ENCODE data around the gene LRP1. TPM values are rescaled to one million over a fixed set of nuclear protein-coding genes. Genes with fewer than 3 reads are reported as not detected.

The LRP1 gene
- total RNA-seq, 2 experiments from 2014 or later: 0.57 to 0.95 TPM

GRCh38 chr12:57207731-57208630 lies 79.7 kb downstream of the LRP1 start:
- ChIA-PET POLR2A (no interaction called here), CTCF (interaction anchor here (1.2 to 15.6 kb wide), 2 partner anchors 32 to 83 kb away, joined by 4 to 327 read pairs; a partner anchor contains a TSS)

- CTCF ChIA-PET: interaction anchor here (1.2 to 15.6 kb wide), 2 partner anchors 31 to 84 kb away, joined by 4 to 327 read pairs; a partner anchor contains a TSS
- POLR2A ChIA-PET: no interaction called here
These were observed 80.5 kb downstream of the LRP1 start for GRCh38 chr12:57208631-57209282.

DNA sequence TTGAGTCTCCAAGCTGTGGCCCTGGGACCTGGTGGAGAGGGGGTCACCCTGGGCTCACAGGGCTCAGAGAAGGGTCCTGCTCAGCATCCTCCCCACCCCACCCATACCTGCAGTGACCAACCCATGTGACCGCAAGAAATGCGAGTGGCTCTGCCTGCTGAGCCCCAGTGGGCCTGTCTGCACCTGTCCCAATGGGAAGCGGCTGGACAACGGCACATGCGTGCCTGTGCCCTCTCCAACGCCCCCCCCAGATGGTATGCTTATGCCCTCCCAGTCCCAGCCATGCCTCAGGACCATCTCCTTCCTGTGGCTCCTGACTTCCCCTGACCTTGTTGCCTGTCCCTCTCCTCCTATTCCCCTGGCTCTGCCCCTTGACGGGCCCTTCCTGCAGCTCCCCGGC lies 81.6 kb downstream of the LRP1 start:
- ChIA-PET POLR2A (no interaction called here), CTCF (interaction anchor here (15.6 kb wide), 1 partner anchor 30 kb away, joined by 327 read pairs; a partner anchor contains a TSS)

DNA sequence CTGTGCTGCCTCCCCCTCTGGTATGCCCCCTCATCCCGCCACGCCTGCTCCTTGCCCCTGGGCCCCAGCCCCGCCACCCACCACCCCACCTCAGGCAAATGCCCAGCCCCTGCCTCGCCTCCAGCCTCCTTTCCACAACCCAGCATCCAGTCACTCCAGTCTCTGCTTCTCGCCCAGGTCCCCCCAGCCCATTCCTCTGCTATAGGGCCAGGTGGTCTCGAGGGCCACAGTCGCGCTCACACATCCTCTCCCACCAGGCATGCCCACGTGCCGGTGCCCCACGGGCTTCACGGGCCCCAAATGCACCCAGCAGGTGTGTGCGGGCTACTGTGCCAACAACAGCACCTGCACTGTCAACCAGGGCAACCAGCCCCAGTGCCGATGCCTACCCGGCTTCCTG lies 82.2 kb downstream of the LRP1 start:
- ChIA-PET CTCF (interaction anchor here (15.6 kb wide), 1 partner anchor 30 kb away, joined by 327 read pairs; a partner anchor contains a TSS), POLR2A (no interaction called here)

GRCh38 chr12:57210926-57211692 lies 82.8 kb downstream of the LRP1 start:
- ChIA-PET CTCF (interaction anchor here (15.6 kb wide), 1 partner anchor 29 kb away, joined by 327 read pairs; a partner anchor contains a TSS), POLR2A (interaction anchor here (0.5 kb wide), 1 partner anchor 53 kb away, joined by 4 read pairs; no protein-coding TSS in a partner anchor)

GRCh38 chr12:57211791-57212700 lies 83.8 kb downstream of the LRP1 start:
- ChIA-PET POLR2A (no interaction called here), CTCF (interaction anchor here (1.0 to 15.6 kb wide), 5 partner anchors 18 to 100 kb away, joined by 3 to 327 read pairs (median 4); partner anchors contain the start of genes SHMT2 and STAT6)

DNA sequence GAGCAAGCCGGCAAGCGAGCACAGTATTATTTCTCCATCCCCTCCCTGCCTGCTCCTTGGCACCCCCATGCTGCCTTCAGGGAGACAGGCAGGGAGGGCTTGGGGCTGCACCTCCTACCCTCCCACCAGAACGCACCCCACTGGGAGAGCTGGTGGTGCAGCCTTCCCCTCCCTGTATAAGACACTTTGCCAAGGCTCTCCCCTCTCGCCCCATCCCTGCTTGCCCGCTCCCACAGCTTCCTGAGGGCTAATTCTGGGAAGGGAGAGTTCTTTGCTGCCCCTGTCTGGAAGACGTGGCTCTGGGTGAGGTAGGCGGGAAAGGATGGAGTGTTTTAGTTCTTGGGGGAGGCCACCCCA lies 84.4 kb downstream of the LRP1 start:
- ChIA-PET POLR2A (interaction anchor here (1.9 kb wide), 1 partner anchor 27 kb away, joined by 16 read pairs; no protein-coding TSS in a partner anchor), CTCF (interaction anchor here (1.0 to 15.6 kb wide), 14 partner anchors 11 to 264 kb away, joined by 3 to 327 read pairs (median 5); partner anchors contain the start of genes SHMT2, STAC3 and STAT6)

DNA sequence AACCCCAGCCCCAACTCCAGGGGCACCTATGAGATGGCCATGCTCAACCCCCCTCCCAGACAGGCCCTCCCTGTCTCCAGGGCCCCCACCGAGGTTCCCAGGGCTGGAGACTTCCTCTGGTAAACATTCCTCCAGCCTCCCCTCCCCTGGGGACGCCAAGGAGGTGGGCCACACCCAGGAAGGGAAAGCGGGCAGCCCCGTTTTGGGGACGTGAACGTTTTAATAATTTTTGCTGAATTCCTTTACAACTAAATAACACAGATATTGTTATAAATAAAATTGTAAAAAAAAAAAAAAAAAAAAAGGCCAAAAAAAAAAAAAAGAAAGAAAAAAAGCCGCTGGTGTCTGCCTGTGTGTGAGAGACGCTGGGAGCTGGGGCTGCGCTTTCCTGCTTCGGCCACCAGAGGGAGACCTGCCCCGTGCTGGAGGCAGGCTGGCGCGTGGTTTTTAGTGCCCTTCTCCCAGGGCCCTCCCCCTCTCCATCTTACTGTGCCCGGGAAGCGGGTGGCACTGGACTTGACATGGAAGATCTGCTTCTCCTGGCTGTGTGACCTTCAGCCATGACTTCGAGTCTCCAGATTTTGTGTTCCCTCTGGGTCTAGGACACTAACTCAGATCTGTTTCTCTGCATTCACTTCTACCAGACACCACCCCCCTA lies 84.9 kb downstream of the LRP1 start:
- ChIA-PET POLR2A (interaction anchor here (0.6 to 1.9 kb wide), 6 partner anchors 12 to 67 kb away, joined by 3 to 16 read pairs (median 5); partner anchors contain the start of gene SHMT2), CTCF (interaction anchor here (0.7 to 15.6 kb wide), 19 partner anchors 8 to 304 kb away, joined by 3 to 327 read pairs (median 5); partner anchors contain the start of genes SHMT2, STAC3 and STAT6)

DNA sequence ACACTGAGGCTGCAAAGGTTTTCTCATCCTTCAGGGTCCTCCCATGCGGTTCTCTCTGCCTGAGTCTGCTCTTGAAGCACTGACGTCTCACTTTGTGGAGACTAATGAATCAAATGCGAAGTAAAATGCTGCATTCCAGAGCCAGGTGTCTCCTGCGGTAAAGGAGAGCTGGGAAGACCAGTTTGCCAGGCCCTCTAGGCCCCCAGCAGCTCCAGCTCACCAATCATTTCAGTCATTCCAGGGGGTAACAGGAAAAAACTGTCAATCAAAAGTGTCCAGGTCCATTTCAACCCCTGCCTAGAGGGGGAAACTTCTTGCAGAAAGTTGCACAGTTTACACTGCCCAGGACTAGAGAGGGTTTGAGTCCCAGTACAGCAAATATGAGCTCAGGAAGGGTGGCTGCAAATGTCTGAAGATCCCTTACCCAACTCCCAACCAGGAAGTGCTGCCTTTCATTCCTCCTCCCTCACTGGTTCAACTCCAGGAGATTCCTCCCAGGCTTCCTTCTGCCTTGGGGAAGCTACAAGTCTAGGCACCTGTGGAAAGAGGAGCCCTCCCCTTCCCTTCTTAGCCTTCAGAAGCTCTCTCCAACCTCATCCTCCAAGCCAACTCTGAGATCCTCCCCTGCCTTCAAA lies 85.6 kb downstream of the LRP1 start:
- CTCF ChIA-PET: interaction anchor here (0.7 to 15.6 kb wide), 23 partner anchors 9 to 304 kb away, joined by 3 to 327 read pairs (median 4); partner anchors contain the start of genes SHMT2, STAC3 and STAT6

DNA sequence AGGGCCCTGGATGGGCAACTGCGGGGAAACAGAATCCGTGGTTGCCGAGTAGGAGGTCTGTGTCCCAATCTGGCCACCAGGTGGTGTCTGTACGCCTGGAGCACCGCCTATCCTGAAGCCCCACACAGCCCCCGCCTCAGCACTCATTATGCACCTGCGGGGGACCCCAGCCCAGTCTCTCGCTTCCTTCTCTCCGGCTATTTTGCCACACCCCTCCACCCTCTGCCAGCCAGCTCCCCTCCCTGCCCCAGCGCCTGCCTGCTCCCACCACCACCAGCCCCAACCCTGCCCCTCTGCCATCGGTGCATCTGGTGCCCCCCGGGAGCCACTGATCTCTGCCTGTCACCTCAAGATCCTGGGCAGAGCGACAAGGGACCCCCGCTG lies 86.1 kb downstream of the LRP1 start:
- ChIA-PET CTCF (interaction anchor here (0.7 to 15.6 kb wide), 19 partner anchors 9 to 303 kb away, joined by 3 to 327 read pairs (median 5); partner anchors contain the start of genes SHMT2 and STAC3), POLR2A (interaction anchor here (1.2 to 1.9 kb wide), 4 partner anchors 11 to 29 kb away, joined by 5 to 16 read pairs (median 8); partner anchors contain the start of gene SHMT2)

More for the DNA sequence above, 85.6 kb downstream of the LRP1 start:
- POLR2A ChIA-PET: interaction anchor here (0.6 to 1.9 kb wide), 7 partner anchors 11 to 66 kb away, joined by 3 to 16 read pairs (median 5); partner anchors contain the start of gene SHMT2

DNA sequence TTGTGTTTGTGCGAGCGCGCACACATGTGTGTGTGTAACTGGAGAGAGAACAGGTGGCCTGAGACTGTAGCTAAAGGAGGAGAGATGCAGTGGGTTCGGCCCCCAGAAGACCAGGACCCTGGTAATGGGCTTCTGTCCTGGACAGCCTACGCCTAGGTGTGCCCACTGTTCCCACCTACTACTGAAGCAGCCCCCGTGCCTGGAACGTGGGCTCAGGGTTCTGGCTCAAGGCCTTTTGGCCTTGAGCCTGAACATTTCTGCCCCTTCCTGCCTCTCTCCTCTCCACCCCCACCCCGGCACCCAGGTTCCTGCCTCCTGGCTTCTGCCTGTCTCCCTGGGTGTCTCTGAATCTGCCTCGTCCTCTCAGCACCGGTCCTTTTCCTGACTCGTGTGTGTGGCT lies 86.8 kb downstream of the LRP1 start:
- ChIA-PET POLR2A (interaction anchor here (1.0 to 1.7 kb wide), 3 partner anchors 14 to 28 kb away, joined by 5 to 12 read pairs (median 5); partner anchors contain the start of gene SHMT2), CTCF (interaction anchor here (1.1 to 15.6 kb wide), 8 partner anchors 8 to 121 kb away, joined by 3 to 327 read pairs (median 18); partner anchors contain the start of genes SHMT2 and STAC3)

- ChIA-PET CTCF (interaction anchor here (0.8 to 15.6 kb wide), 4 partner anchors 9 to 122 kb away, joined by 3 to 327 read pairs (median 48); partner anchors contain the start of gene SHMT2), POLR2A (interaction anchor here (1.0 to 1.2 kb wide), 2 partner anchors 11 to 14 kb away, joined by 4 to 5 read pairs; partner anchors contain the start of gene SHMT2)
These were observed 87.4 kb downstream of the LRP1 start for GRCh38 chr12:57215668-57216013.

DNA sequence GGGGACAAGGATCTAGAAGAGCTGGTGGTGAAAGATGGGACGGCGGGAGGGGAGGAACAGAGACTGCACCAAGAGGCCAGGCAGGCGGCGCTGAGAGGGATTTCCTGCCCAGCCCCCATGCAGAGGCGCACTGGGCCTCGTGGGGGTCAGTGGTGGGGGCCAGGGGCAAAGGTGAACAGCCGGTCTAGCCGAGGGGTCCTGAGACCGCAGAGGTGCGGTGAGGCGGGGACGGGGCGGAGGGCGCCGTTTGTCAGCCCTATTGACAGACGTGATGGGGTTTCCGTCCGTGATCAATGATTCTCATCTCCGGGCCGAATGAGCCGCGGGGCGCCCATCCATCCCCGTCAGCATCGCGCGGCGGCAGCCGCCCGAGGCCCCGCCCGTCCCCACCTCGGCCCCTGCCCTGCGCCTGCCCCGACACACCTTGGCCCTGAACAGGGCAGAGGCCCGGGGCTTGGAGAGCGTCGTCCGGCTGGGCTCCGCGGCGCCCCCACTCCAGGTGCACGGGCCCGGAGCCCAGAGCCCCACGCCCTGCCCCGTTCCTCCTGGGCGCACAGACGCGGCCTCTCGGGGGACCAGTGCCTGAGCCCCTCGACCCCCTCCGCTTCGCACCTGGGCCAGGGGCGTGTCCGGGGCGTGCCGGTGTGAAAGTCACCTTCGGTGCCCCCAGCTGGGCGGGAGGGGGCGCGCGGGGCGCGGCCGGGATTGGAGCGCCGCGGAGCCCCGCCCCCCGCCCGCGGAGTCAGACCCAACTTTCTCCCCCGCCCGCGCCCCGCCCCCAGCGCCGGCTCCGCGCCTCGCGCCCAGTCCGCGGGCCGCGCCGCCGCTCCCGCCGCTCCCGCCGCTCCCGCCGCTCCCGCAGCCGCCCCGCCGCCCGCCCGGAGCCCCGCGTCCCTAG lies 88.0 kb downstream of the LRP1 start, which contains the start of gene NXPH4:
TSS of gene NXPH4 (plus strand) at position 781 of the 898 bp plus-strand sequence. CDS start 176 bp downstream, outside the sequence.
- CTCF ChIA-PET: interaction anchor here (0.8 to 15.6 kb wide), 4 partner anchors 8 to 24 kb away, joined by 4 to 327 read pairs (median 50); partner anchors contain the start of gene SHMT2
- POLR2A ChIA-PET: interaction anchor here (0.6 to 1.2 kb wide), 3 partner anchors 11 to 13 kb away, joined by 3 to 5 read pairs (median 4); partner anchors contain the start of gene SHMT2

DNA sequence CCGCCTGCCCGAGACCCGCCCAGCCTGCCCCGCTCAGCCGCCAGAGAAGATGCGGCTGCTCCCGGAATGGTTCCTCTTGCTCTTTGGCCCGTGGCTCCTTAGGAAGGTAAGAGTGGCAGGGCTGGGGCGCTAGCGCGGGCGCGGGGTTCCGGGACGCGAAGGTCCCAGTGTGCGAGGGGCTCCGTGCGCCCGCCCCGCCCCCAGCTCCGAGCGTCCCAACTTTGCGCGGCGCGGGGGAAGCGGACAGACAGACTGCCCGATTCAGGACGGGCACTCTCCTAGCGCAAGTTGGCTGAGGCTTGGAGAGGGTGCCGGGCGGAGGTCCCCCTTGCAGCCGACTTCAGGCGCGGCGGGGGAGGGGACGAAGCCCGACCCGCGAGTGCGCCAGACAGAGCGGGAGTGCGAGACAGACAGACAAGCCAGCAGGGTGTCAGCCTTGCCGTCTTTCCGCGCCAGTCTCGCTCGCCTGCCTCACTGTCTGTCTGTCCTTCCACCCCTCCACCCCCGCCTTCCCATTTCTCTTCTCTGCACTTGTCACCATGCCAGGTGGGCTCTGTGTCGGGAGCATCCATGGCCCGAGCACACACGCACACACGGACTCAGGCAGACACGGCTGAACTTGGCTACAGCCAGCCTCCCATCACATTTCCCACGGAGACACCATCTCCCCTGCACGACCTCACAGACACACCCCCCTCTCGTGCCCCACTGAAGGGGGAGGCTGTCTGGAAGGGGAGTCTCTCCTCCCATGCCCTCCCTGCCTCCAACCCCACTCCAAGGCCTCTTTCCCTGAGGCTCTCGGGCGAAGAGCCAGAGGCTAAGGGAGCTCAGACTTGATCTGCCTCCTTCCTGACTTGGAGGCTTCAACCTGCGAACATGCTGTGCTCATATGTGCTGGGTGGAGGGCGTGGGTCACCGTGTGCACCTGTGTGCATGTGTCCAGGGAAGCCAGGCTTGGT lies 88.9 kb downstream of the LRP1 start:
- ChIA-PET POLR2A (interaction anchor here (0.6 to 1.2 kb wide), 3 partner anchors 10 to 22 kb away, joined by 3 to 4 read pairs (median 3); partner anchors contain the start of gene SHMT2), CTCF (interaction anchor here (1.8 to 15.6 kb wide), 2 partner anchors 9 to 23 kb away, joined by 8 to 327 read pairs; a partner anchor contains a TSS)

Data from activated CD8-positive, alpha-beta memory T cell treated with anti-CD3 and anti-CD28 coated beads for 36 hours (primary cell).